ENCODE results near the gene GPR155.

The GPR155 gene

DNA sequence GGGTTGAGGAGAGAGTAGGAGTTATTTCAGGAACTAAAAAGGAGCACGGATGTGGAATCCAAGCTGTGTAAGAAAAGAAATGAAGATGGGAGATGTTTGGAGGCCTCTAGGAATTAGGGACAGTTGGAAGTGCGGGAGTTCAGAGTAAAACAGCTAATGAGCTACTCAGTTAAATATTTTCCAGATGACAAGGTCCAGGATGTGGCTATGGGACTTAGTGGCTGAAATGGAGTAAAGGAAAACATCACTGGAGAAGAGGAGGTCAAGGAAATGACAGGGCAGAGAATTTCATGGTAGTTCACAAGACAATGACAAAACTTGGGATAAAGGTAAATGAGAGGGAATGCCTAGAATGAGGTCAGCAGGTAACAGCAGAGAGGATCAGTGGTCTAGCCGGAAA is 13.0 kb downstream of the GPR155 start:
- Mint-ChIP-seq H3K36me3 (peaks cover 9% of the 10 kb centered on the region), H3K27ac (peak overlapping the region; percentile 9), H3K4me1 (peaks cover 31% of the 10 kb centered on the region), H3K4me3 (no peak overlapping the region), H3K9me3 (no peaks in the 10 kb centered on the region), H3K27me3 (no peaks in the 10 kb centered on the region)

DNA sequence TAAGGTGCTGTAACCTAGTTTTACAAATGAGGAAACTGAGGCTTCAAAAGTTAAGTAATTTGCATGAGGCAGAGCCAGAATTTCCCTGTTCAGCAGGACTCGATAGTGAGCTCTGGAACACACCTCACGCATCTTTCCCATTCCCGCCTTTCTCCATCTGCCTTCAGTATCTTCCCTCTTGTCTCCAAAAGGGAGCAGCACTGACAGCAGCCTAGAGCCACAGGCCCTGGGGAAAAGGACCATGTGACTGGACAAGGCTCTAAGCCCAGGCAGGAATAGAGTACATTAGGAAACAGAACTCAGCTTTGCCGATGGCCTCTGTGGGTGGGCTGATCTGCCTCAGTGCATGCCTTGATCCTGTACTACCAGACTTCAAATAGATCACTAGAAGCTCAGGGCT is 21.5 kb downstream of the GPR155 start:
- no peaks in the 10 kb centered on the region for H3K4me1 Mint-ChIP-seq
- H3K27me3 Mint-ChIP-seq = no peaks in the 10 kb centered on the region
- peaks cover 2% of the 10 kb centered on the region for H3K36me3 Mint-ChIP-seq
- no peak overlapping the region for H3K4me3 Mint-ChIP-seq
- no peaks in the 10 kb centered on the region for H3K9me3 Mint-ChIP-seq
- no peak overlapping the region for H3K27ac Mint-ChIP-seq

DNA sequence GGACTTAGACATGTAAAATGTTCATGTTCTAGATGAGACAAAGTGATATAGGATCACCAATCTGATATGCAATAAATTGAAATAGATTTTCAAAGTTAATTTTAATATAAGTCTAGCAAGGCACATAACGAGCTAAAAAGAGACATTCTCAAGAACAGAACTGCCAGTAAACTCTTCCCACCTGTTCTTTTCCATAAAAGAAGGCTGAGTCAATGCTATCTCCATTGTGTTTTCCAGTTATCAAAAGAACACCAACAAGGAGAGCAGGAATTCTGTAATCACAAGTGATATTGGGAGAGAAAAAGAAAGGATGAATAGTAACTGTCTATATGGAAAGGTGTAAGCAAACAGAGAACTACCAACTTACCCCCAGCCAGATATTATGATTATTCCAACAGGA is 25.6 kb downstream of the GPR155 start:
- Mint-ChIP-seq H3K4me3 (no peak overlapping the region), H3K27ac (no peak overlapping the region), H3K36me3 (no peaks in the 10 kb centered on the region), H3K4me1 (no peaks in the 10 kb centered on the region), H3K27me3 (no peaks in the 10 kb centered on the region), H3K9me3 (no peaks in the 10 kb centered on the region)

DNA sequence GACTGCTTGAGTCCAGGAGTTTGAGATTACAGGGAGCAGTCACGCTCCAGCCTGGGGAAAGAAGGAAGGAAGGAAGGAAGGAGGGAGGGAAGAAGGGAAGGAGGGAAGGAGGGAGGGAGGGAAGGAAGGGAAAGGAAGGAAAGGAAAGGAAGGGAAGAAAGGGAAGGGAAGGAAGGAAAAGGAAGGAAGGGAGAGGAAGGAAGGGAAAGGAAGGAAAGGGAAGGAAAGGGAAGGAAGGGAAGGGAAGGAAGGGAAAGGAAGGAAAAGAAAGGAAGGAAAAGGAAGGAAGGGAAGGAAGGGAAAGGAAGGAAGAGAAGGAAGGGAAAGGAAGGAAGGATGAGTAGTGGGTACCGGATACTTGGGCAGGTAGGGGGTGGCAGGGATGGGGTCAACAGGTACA is 32.3 kb downstream of the GPR155 start:
- H3K27me3 Mint-ChIP-seq = no peaks in the 10 kb centered on the region
- H3K27ac Mint-ChIP-seq = peak overlapping the region; percentile 62
- H3K9me3 Mint-ChIP-seq = no peaks in the 10 kb centered on the region
- peaks cover 8% of the 10 kb centered on the region for H3K36me3 Mint-ChIP-seq
- peaks cover 11% of the 10 kb centered on the region for H3K4me1 Mint-ChIP-seq
- no peak overlapping the region for H3K4me3 Mint-ChIP-seq

DNA sequence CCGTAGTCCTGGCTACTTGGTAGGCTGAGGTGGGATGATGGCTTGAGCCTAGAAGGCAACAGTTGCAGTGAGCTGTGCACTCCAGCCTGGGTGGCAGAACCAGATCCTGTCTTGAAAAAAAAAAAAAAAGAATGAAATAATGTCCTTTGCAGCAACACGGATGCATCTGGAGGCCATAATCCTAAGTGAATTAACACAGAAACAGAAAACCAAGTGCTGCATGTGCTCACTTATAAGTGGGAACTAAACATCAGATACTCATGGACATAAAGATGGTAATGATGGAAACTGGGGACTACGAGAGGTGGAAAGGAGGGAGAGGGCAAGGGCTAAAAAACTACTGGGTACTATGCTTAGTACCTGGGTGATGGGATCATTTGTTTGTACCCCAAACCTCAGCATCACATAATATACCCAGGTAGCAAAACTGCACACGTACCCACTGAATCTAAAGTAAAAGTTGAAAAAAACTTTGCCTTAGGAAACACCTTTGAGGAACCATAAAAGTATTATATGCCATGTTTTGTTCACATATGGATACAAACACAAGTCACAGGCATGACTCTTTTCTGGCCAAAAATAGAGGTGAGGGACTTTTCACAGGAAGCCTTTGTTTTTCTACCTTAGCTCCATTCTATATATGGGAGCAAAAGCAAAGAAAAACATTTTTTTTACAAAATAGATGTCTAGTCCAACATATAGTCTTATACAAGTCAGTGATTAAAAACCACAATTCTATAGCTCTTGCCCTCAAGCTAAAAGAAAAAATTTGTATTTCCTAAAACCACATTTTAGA is 36.6 kb downstream of the GPR155 start:
- H3K27me3 Mint-ChIP-seq = no peaks in the 10 kb centered on the region
- no peaks in the 10 kb centered on the region for H3K9me3 Mint-ChIP-seq
- H3K27ac Mint-ChIP-seq = peak overlapping the region; percentile 88
- peaks cover 11% of the 10 kb centered on the region for H3K4me1 Mint-ChIP-seq
- H3K36me3 Mint-ChIP-seq = peaks cover 17% of the 10 kb centered on the region
- H3K4me3 Mint-ChIP-seq = no peak overlapping the region

DNA sequence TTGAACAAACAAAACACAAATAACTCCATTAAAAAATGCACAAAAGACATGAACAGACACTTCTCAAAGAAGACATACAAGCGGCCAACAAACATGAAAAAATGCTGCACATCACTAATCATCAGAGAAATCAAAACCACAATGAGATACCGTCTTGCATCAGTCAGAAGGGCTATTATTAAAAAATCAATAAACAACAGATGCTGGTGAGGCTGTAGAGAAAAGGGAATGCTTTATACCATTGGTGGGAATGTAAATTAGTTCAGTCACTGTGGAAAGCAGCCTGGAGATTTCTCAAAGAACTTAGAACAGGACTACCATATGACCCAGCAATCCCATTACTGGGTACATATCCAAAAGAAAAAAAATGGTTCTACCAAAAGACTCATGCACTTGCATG is 37.8 kb downstream of the GPR155 start:
- Mint-ChIP-seq H3K27ac (no peak overlapping the region), H3K4me1 (peaks cover 11% of the 10 kb centered on the region)

DNA sequence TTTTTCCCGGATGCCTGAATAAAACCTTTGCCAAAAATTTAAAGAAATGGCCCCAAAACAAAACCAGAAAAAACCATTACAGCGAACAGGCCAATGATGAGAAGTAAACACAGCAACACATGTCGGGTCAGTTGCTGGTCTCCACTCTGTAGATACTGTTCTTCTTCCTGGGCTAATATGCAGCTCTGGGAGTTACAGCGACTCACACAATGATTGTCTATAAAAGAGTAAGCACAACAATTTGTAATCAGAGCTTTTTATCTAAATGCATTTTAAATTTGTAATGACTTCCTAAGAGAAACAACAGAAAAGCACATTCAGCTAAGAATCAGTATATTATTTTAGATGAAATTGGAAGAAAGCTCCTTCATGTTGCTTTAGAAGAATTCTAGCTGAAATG is 40.3 kb downstream of the GPR155 start:
- peaks cover 16% of the 10 kb centered on the region for H3K36me3 Mint-ChIP-seq
- H3K4me3 Mint-ChIP-seq = no peak overlapping the region
- H3K4me1 Mint-ChIP-seq = peaks cover 11% of the 10 kb centered on the region
- H3K27me3 Mint-ChIP-seq = no peaks in the 10 kb centered on the region
- no peak overlapping the region for H3K27ac Mint-ChIP-seq
- H3K9me3 Mint-ChIP-seq = no peaks in the 10 kb centered on the region

More for the DNA sequence above, 37.8 kb downstream of the GPR155 start:
- Mint-ChIP-seq H3K9me3 (no peaks in the 10 kb centered on the region), H3K4me3 (no peak overlapping the region), H3K27me3 (no peaks in the 10 kb centered on the region), H3K36me3 (peaks cover 17% of the 10 kb centered on the region)

DNA sequence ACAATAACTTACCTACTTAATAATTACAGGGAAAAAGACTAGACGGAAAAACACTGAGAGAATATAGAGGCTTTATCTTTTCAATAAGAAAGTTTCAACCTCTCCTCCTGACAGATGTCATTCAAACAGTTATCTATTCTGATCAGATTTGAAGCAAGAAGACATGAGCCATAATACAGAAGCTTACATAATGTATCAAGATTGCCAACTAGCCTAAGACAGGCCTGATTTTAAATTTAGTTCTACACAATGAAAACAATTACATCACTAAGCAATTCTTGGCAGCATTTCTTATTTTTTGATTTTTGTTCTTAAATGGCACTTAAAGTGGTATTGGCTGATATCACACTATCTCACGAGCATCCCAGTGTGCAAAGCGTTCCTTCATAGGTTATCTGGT is 41.6 kb downstream of the GPR155 start:
- no peak overlapping the region for H3K4me3 Mint-ChIP-seq
- no peaks in the 10 kb centered on the region for H3K9me3 Mint-ChIP-seq
- peaks cover 18% of the 10 kb centered on the region for H3K36me3 Mint-ChIP-seq
- H3K27ac Mint-ChIP-seq = no peak overlapping the region
- no peaks in the 10 kb centered on the region for H3K27me3 Mint-ChIP-seq
- peaks cover 4% of the 10 kb centered on the region for H3K4me1 Mint-ChIP-seq

DNA sequence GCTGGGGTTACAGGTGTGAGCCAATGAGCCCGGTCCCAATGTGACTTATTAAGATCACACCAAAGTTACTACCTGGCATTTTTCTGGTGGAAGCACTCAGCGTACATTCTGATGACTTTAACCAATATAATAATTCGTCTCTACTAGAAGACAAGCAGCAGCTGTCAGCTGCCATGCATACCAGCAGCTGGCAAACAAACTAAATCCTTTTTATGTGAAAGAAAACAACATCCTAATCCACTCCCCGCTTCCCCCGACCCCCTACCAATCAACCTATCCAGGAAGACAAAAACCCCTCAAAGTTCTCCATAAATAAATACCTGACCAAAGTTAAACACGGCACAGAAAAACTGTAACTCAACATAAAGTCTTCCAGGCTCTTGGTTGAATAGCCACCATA is 42.1 kb downstream of the GPR155 start:
- Mint-ChIP-seq H3K36me3 (peaks cover 17% of the 10 kb centered on the region), H3K4me1 (no peaks in the 10 kb centered on the region), H3K27ac (no peak overlapping the region), H3K4me3 (no peak overlapping the region), H3K27me3 (no peaks in the 10 kb centered on the region), H3K9me3 (no peaks in the 10 kb centered on the region)

DNA sequence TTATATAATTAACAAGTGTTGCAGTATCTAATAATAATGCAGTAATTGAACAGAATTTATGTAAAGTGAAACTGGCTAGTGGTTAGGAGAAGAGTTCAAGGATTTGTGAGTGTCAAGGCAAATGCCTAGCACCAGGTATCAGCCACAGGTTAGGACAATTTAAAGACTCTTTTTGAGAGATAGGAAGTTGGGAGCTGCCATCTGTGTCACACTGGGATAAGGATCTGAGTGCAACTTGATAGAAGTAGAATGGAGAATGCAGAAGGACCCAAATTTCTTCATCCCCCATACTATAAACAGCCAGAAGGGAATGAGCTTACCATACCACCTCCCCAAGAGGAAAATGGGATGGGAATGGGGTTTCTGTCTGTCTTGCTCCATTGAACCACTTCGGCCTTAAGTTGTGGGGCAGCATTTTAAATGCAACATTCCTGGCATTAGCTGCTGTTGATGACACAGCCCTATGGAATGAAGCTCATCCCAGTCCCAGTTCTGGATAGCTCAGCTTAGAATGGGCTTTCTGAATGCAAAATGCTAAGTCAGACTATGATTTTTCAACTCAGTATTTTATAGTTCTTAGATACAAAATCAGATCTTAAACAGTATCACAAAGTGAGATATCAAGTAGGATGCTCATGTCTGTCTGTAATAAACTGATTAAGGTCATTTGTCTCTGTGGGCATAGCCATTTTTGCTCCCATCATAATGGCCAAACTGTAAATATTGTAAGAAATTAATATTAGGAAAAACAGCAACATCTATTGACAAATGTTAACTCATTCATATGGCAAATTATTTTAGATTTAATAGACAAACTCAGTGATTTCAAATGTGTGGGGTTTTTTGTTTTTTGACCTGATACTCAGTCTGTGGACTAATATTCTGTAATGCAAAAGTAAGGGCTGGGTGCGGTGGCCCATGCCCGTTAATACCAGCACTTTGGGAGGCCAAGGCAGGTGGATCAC is 44.0 kb downstream of the GPR155 start:
- H3K27me3 Mint-ChIP-seq = no peaks in the 10 kb centered on the region
- H3K4me1 Mint-ChIP-seq = no peaks in the 10 kb centered on the region
- peaks cover 9% of the 10 kb centered on the region for H3K36me3 Mint-ChIP-seq
- no peaks in the 10 kb centered on the region for H3K9me3 Mint-ChIP-seq
- no peak overlapping the region for H3K4me3 Mint-ChIP-seq
- H3K27ac Mint-ChIP-seq = peak overlapping the region; percentile 32

DNA sequence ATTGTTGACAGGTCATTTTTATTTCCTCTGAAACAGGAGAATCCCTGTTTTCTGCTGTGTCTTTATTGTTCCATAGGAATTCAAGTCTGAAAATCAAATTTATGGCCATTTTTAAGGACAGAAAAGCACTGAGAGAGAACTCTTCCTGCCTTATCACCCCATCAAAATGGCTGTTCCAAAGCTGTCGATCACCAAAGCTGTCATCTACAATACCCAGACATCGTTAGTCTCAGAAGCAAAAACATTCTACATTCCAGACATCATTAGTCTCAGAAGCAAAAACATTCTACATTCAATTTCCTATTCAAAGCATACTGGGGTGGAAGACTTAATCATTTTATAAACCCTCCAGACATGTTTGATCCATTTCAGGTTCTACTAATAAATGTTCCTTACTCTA is 46.9 kb downstream of the GPR155 start:
- H3K4me1 Mint-ChIP-seq = no peaks in the 10 kb centered on the region
- peaks cover 10% of the 10 kb centered on the region for H3K36me3 Mint-ChIP-seq
- H3K27me3 Mint-ChIP-seq = no peaks in the 10 kb centered on the region
- H3K4me3 Mint-ChIP-seq = no peak overlapping the region
- no peaks in the 10 kb centered on the region for H3K9me3 Mint-ChIP-seq
- no peak overlapping the region for H3K27ac Mint-ChIP-seq

DNA sequence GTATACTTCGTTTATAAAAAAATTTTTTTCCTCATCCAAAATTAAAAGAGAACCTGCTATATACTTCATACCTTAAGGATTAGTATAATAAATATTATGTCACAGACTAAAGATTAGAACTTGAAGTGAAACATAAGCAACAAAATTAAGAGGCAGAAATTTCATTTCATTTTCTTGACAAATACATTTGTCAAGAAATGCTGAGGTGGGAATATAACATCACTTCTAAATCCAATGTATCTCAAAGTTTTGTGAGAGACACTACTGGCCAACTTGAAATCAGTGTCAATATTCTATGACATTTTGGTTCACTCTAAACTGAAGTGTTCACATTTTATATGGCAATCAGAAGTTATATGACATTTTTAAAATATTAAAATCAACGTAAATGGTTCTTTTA is 47.5 kb downstream of the GPR155 start:
- H3K27ac Mint-ChIP-seq = no peak overlapping the region
- no peaks in the 10 kb centered on the region for H3K9me3 Mint-ChIP-seq
- H3K27me3 Mint-ChIP-seq = no peaks in the 10 kb centered on the region
- H3K4me1 Mint-ChIP-seq = no peaks in the 10 kb centered on the region
- H3K4me3 Mint-ChIP-seq = no peak overlapping the region
- peaks cover 7% of the 10 kb centered on the region for H3K36me3 Mint-ChIP-seq

DNA sequence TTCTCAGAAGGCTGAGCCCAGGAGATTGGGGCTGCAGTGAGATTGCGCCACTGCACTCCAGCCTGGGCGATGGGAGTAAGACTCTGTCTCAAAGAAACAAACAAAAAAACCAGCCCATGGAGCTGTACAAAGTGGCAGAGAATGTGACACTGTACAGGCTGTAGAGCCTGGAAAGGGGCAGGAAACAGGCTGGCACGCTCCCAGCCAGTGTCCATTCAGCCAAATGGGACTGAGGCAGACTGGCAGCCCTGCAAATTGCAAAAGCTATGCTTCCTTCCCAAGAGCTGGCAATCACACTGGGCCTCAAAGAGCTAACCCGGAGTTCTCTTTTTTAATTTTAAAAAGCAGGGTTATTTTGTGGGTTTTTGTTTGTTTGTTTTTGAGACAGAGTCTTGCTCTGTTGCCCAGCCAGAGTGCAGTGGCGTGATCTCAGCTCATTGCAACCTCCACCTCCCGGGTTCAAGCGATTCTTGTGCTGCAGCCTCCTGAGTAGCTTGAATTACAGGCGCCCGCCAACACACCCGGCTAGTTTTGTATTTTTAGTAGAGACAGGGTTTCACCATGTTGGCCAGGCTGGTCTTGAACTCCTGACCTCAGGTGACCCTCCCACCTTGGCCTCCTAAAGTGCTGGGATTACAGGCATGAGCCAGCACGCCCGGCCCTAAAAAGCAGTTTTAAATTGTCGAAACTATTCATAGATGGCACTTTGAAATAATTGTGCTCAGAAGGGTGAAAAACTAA is 48.5 kb downstream of the GPR155 start:
- no peaks in the 10 kb centered on the region for H3K4me1 Mint-ChIP-seq
- H3K27ac Mint-ChIP-seq = no peak overlapping the region
- no peak overlapping the region for H3K4me3 Mint-ChIP-seq
- peaks cover 9% of the 10 kb centered on the region for H3K36me3 Mint-ChIP-seq
- no peaks in the 10 kb centered on the region for H3K9me3 Mint-ChIP-seq
- no peaks in the 10 kb centered on the region for H3K27me3 Mint-ChIP-seq

DNA sequence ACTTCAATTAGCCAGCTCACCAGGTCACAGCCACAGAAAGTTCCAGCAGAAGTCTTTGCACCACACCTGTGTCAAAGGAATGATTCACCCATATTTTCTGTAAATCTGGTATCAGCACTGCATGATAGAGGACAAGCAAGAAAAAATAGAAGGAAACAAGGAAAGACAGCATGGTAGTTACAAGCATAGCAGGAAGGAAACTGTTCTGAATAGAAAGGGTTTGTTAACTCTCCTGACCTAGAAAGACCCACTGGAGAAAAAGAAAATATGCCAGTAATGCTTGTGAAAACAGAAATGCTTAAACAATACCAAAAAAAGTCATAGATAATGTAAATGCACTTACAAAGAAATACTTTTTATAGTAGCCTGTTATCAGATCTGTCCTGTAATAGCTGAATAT is 50.5 kb downstream of the GPR155 start:
- peaks cover 10% of the 10 kb centered on the region for H3K36me3 Mint-ChIP-seq

DNA sequence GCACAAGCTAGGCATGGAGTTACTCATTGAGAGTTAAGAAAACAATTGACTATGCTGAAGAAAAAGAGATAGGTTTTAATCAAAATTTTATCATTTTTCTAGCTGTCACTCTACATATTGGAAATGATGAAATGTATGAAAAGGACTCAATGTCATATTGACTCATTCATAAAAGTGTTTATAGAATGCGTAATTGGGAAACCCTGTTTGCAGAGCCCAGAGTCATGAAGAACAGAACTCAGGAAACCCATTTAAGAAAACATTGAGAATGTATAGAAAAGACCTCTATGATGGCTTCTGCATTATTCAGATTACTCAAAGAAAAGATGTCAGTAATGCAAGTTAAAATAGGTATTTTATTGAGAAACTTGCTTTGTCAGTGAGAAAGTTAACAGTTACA is 54.9 kb downstream of the GPR155 start:
- Mint-ChIP-seq H3K27ac (no peak overlapping the region), H3K4me3 (no peak overlapping the region), H3K9me3 (peaks cover 7% of the 10 kb centered on the region), H3K36me3 (peaks cover 25% of the 10 kb centered on the region), H3K27me3 (no peaks in the 10 kb centered on the region), H3K4me1 (no peaks in the 10 kb centered on the region)

More for the DNA sequence above, 50.5 kb downstream of the GPR155 start:
- H3K27me3 Mint-ChIP-seq = no peaks in the 10 kb centered on the region
- no peaks in the 10 kb centered on the region for H3K4me1 Mint-ChIP-seq
- H3K9me3 Mint-ChIP-seq = no peaks in the 10 kb centered on the region
- no peak overlapping the region for H3K27ac Mint-ChIP-seq
- no peak overlapping the region for H3K4me3 Mint-ChIP-seq

Data from activated naive CD4-positive, alpha-beta T cell treated with anti-CD3 and anti-CD28 coated beads, Interleukin-2, amount 50 U/mL, for 24 hours (primary cell).